Measurements from ENCODE around the gene GATA3. TPM values are rescaled to one million over a fixed set of nuclear protein-coding genes. Genes with fewer than 3 reads are reported as not detected.
A peak's percentile ranks its signal among the peaks of the same experiment; 100 is the strongest.

Gene GATA3
- total RNA-seq, 1 experiment from 2014 or later = 3.1 TPM

DNA sequence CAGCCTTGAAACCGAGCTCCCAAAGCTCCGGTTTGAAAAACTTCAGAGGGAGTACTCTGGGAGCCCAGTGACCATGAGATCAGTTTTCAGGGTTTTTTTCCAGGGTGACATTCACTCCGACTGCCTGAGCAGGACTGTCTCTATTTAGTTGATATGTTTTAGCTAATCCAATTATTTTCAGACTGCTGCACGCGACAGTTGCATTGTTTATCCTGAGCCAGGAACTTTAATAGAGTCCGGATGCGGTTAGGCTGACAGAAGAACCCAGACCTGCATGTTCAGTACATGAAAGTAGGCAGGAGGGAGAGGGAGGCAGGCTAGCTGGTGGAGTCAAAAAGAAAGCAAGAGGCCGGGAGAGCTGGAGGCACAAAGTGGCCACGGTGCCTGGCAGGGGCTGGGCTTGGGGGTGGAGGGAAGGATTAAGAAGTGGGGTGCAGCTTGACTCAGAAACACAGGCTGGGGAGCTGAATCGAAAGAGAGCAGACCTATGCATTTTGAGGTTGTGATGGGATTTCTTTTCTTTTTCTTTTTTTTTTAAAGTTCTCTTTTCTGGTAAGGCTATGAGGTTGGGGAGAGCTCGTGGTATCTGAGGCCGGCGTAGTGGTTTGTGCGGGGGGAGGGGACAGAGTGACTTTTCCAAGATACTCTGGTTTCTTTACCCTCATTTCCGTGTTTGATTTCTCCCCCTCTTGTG is 5.7 kb downstream of the GATA3 start:
- Histone ChIP-seq H3K36me3 (ENCODE audit: insufficient read depth, low read length, poor library complexity, severe bottlenecking) (peaks cover 3% of the 10 kb centered on the region), H3K27ac (ENCODE audit: low read depth, low read length, poor library complexity, severe bottlenecking) (no peak overlapping the region), H3K4me1 (ENCODE audit: insufficient read depth, low read length, poor library complexity, severe bottlenecking) (peaks cover 13% of the 10 kb centered on the region), H3K27me3 (replicated peaks; ENCODE audit: insufficient read depth, low read depth, low read length, poor library complexity) (no peaks in the 10 kb centered on the region), H3K4me3 (ENCODE audit: low read depth, low read length, poor library complexity, severe bottlenecking) (no peak overlapping the region), H3K9me3 (ENCODE audit: low read depth, low read length, poor library complexity, severe bottlenecking) (no peaks in the 10 kb centered on the region)
- intact Hi-C loops (cut with micrococcal nuclease; ENCODE audit: unreplicated experiment) = no loop called here
- POLR2A ChIA-PET (ENCODE audit: low non-redundant PET) = no interaction called here
- TF ChIP-seq EZH2 (IDR thresholded peaks at IDR 0.05; ENCODE audit: borderline replicate concordance, low read depth, low read length, poor library complexity, severe bottlenecking) = no peak
- TF ChIP-seq, protein P1, sequence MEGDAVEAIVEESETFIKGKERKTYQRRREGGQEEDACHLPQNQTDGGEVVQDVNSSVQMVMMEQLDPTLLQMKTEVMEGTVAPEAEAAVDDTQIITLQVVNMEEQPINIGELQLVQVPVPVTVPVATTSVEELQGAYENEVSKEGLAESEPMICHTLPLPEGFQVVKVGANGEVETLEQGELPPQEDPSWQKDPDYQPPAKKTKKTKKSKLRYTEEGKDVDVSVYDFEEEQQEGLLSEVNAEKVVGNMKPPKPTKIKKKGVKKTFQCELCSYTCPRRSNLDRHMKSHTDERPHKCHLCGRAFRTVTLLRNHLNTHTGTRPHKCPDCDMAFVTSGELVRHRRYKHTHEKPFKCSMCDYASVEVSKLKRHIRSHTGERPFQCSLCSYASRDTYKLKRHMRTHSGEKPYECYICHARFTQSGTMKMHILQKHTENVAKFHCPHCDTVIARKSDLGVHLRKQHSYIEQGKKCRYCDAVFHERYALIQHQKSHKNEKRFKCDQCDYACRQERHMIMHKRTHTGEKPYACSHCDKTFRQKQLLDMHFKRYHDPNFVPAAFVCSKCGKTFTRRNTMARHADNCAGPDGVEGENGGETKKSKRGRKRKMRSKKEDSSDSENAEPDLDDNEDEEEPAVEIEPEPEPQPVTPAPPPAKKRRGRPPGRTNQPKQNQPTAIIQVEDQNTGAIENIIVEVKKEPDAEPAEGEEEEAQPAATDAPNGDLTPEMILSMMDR (conservative IDR thresholded peaks at IDR 0.05; ENCODE audit: low read depth, low read length) = no peak
- CTCF ChIA-PET = no interaction called here
- no TSS peak for BruUV-seq (replicated peaks)
- peak; percentile 84 for DNase-seq (ENCODE audit: low spot score)

DNA sequence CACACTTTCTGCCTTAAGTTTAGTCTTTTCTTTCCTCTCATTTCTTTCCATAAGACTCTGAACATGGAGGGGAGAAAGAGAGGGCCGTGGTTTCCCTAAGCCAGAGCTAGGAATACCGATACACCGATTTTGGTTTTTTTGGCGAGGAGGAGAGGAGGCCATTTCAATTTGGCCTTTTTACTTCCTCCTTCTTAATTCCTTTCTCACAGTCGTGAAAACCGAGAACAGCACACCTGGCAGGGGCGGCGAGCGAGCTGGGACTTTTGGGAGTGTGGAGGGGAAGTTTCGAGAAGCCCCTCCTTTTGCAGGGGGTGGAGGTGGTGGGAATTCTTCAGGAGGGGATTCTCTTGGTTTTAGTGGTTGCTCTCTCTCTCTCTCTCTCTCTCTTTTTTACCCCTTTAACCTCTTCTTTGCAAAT is 6.2 kb downstream of the GATA3 start:
- intact Hi-C loops (cut with micrococcal nuclease; ENCODE audit: unreplicated experiment) = no loop called here
- POLR2A ChIA-PET (ENCODE audit: low non-redundant PET) = no interaction called here
- peaks cover 3% of the 10 kb centered on the region for H3K36me3 ChIP-seq (ENCODE audit: insufficient read depth, low read length, poor library complexity, severe bottlenecking)
- H3K4me3 ChIP-seq (ENCODE audit: low read depth, low read length, poor library complexity, severe bottlenecking) = no peak overlapping the region
- H3K4me1 ChIP-seq (ENCODE audit: insufficient read depth, low read length, poor library complexity, severe bottlenecking) = peaks cover 13% of the 10 kb centered on the region
- CTCF ChIA-PET = no interaction called here
- no peaks in the 10 kb centered on the region for H3K27me3 ChIP-seq (replicated peaks; ENCODE audit: insufficient read depth, low read depth, low read length, poor library complexity)
- TF ChIP-seq EZH2 (IDR thresholded peaks at IDR 0.05; ENCODE audit: borderline replicate concordance, low read depth, low read length, poor library complexity, severe bottlenecking) = no peak
- TF ChIP-seq, protein P1 (conservative IDR thresholded peaks at IDR 0.05; ENCODE audit: low read depth, low read length) = no peak
- BruUV-seq (replicated peaks) = no TSS peak
- H3K9me3 ChIP-seq (ENCODE audit: low read depth, low read length, poor library complexity, severe bottlenecking) = no peaks in the 10 kb centered on the region
- DNase-seq (ENCODE audit: low spot score) = no peak
- no peak overlapping the region for H3K27ac ChIP-seq (ENCODE audit: low read depth, low read length, poor library complexity, severe bottlenecking)

GRCh38 chr10:8061274-8062211 is 7.1 kb downstream of the GATA3 start:
- CTCF ChIA-PET = no interaction called here
- intact Hi-C loops (cut with micrococcal nuclease; ENCODE audit: unreplicated experiment) = no loop called here
- no peak overlapping the region for H3K27ac ChIP-seq (ENCODE audit: low read depth, low read length, poor library complexity, severe bottlenecking)

More at GRCh38 chr10:8061274-8062211, 7.1 kb downstream of the GATA3 start:
- no peak for DNase-seq (ENCODE audit: low spot score)
- POLR2A ChIA-PET (ENCODE audit: low non-redundant PET) = no interaction called here
- peaks cover 13% of the 10 kb centered on the region for H3K4me1 ChIP-seq (ENCODE audit: insufficient read depth, low read length, poor library complexity, severe bottlenecking)
- H3K9me3 ChIP-seq (ENCODE audit: low read depth, low read length, poor library complexity, severe bottlenecking) = no peaks in the 10 kb centered on the region
- H3K4me3 ChIP-seq (ENCODE audit: low read depth, low read length, poor library complexity, severe bottlenecking) = no peak overlapping the region
- TF ChIP-seq EZH2 (IDR thresholded peaks at IDR 0.05; ENCODE audit: borderline replicate concordance, low read depth, low read length, poor library complexity, severe bottlenecking) = no peak
- TF ChIP-seq, protein P1 (conservative IDR thresholded peaks at IDR 0.05; ENCODE audit: low read depth, low read length) = no peak
- peaks cover 3% of the 10 kb centered on the region for H3K36me3 ChIP-seq (ENCODE audit: insufficient read depth, low read length, poor library complexity, severe bottlenecking)
- BruUV-seq (replicated peaks) = no TSS peak
- no peaks in the 10 kb centered on the region for H3K27me3 ChIP-seq (replicated peaks; ENCODE audit: insufficient read depth, low read depth, low read length, poor library complexity)
